Measurements from ENCODE around the gene NOTUM.

NOTUM gene

DNA sequence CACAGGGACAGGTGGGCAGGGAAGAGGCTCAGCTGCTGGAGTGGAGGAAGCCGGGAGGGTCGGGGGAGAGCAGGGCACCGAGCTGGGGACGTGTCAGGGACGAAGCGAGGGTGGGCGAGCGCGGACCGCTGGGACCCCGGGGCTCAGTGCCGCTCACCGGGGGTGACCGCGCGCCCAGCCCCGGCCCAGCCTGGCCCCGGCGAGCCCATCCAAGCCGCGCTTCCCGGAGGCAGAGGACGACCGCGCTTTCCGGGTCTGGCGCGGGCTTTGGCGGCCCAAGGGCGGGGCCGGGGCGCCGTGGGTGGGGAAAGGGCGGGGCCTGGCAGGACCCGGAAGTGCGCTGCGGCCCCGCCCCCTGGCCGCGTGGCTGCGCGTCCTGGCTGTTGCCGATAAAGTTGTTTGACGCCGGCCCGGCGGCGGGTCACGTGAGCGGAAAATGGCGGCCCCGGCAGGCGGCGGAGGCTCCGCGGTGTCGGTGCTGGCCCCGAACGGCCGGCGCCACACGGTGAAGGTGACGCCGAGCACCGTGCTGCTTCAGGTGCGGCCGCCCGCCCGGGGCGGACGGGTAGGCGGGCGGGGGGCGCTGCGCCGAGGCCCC, 16.3 kb upstream of the NOTUM start, which contains the start of gene ASPSCR1:
Gene ASPSCR1 (plus strand): TSS at position 419 of the 598 bp plus-strand sequence. CDS start 18 bp downstream, at position 437.
- peak; percentile 92 for DNase-seq

DNA sequence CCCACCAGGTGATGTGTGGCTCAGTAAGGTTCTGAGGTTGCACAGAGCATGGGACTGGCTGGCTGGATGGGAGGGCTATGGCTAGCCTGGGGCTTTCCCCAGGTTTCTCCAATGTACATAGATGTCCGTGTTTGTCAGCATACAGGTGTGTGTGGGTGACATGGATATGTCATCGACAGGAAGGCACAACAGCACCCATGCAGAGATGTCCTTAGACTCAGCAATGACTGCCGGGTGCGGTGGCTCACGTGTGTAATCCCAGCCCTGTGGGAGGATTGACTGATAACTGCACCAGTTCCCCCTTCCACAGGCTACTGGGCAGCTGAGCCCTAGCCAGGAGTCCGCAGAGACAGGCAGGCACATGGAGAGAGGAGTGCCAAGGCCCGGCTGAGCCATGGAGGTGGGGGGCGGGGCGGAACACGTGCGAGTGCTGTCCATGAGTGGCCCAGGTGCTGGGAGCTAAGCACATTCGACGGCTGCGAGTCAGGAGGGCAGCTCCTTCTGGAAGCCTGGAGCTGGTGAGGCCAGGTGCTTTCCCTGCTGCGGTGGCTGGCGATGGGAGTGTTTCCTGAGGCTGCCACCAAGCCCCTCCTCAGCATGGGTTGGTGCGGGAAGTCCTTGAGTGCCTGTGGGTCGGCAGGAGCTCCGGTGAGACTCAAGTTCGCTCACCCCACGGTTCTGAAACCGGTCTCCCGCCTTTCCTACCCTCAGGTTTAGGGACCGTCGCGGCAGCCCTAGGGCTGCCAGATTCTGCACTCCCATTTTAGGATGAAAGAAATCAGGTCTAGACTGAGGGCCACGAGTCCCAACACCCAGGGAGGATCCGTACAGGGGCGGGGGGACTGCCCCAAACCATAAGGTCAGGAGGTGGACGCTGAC, 15.6 kb upstream of the NOTUM start:
- DNase-seq = no peak

DNA sequence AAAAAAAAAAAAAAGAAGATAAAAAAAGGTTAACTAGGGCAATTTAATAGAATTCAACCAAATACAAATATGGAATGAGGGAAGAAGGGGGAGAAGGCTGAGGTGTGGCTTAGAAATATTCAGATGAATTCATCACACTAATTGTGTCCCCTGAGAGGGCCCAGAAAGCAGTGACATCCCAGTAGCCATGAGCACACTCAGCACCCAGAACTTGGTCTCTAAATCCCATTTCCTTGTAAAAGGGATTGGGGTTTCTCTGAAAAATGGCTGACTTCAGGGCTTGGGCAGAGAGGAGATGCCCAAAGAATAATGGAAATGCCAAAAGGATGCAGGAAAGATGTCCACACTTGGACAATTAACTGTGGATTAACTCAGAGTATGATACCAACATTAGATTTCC, 12.4 kb upstream of the NOTUM start:
- DNase-seq = no peak

DNA sequence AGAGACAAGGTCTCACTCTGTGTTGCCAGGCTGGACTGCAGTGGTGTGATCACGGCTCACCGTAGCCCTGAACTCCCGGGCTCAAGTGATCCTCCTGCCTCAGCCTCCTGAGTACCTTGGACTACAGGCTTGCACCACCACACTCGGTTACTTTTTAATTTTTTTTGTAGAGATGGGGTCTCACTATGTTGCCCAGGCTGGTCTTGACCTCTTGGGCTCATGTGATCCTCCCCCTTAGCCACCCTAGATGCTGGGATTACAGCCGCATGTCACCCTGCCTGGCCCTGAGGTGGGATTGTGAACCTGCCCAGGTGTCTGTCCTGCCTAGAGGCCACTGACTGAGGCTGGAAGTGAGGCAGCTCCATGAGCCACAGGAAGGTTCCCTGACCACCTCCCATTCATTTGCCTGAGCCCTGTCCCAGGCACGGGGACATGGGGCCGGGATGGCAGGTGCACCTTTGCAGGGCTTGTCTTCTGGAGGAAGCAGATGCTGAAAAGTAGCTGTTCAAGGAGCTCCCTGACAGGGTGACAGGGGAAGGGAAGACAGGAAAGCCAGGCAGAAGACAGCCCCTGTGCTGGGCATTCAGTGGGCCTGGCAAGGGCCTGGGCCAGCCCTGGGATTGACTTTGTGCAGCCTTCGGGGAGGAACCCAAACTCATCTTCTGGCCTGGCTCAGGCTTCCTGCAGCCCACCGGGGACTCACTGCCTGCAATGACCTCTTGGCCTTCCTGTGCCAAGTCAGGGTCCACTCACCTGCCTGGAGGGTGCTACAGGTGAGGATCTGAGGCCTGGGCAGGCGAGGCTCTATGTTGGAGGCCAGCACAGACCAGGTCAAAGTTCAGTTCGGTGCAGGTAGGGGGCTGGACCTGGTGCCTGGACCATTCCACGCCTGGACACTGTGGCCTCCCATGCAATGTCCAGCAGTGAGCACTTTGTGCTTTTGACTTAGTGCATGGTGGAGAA, 8.1 kb upstream of the NOTUM start:
- no peak for DNase-seq

DNA sequence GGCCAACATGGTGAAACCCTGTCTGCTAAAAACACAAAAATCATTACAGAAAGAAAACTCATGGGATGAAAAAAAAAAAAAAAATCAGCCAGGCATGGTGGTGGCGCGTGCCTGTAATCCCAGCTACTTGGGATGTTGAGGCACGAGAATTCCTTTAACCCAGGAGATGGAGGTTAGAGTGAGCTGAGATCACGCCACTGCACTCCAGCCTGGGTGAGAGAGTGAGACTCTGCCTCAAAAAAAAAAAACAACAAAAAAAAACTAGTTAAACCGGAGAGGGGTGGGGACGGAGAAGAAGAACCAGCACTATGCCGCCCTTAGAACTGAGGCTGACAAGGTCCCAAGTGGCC, 7.4 kb upstream of the NOTUM start:
- no peak for DNase-seq

DNA sequence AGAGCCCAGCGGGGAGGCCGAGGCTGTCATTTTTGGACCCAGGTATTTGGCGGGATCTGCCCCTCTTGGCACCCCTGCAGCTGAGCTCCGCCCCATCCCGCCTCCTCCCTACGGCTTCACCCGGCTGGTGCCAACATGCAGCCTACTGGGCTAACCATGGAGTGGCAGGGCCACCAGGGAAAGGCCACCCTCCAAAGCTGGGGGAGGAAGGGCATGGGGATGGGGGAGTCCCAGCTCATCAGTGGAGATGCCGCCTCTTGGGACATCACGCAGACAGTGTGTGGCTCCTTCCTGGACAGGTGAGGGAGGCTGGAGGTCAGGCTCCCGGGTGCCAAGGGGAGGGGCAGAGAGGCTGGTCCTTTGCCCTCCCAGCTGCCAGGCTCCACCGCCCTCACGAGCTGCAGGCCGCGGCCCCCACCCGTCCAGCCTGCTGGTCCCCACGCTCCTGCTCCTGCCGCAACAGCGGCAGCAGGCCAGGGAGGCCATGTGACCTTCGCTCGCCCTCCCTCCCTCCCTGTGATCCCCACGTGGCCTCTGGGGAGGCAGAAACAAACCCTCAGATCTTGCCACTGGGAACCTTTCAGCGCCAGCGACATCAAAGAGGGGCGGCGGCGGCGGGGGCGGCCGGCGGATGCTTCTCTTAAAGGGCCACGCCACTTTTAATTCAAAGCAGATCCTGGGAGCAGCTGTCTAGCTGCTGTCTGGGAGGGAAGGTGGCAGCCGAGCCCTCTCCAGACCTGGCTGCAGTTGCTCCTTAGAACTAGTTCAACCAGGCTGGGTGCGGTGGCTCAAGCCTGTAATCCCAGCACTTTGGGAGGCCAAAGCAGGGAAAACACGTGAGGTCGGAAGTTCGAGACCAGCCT, 6.8 kb upstream of the NOTUM start:
- DNase-seq = peak; percentile 64

DNA sequence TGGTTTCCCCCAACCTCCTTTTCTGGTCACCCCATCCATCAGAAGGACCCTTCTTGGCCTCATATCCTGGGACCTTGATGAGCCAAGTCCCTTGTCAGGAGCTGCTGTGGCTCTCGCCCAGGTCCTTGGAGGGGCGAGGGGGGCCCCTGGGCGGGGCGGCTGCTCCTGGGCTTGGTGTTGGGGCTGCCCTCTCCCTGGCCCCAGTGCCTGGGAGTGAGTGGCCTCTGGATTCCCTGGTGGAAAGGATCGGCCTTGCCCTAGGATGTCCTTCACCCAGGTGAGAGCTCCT, 6.2 kb upstream of the NOTUM start:
- no peak for DNase-seq

DNA sequence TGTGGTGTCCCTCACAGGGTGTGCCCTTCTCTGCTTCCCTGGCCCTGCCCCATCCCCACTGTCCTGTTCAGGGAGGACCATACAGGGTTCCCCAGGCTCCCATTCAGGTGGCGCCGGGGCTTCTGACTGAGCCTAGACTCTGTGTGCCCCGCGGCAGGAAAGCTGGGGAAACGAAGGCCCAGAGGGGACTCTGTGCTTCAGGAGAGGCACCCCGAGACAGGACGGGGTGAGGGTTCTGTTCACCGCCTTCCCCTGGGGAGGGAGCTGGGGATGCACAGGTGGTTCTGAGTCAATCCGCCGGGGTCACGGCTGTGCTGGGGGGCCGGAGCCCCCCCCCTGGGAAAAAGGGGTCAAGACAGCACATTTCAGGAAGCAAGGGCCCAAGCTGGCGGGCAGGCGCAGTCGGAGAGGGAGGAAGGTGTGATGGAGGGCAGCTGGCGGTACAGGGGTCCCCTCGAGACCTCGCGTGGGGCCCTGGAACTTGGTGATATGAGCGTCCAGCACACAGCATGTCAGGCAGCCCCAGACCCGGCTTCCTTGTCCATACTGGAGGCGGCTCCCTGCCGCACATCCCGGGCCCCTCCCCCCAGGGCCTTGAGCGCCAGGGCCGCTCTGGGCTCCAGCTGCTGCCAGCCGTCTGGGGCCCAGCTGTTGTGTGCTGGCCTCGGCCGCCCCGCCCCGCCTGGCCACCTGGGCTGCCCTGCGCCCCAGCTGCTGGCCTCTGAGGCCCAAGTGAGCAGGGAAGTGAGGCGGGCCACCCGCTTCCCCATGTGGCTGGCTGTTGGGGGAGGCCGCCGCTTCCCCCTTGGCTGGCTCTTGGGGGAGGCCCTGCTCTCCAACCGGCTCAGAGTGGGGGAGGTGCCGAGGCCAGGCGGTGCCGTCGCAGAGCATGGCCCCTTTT, 5.6 kb upstream of the NOTUM start:
- peak; percentile 44 for DNase-seq

DNA sequence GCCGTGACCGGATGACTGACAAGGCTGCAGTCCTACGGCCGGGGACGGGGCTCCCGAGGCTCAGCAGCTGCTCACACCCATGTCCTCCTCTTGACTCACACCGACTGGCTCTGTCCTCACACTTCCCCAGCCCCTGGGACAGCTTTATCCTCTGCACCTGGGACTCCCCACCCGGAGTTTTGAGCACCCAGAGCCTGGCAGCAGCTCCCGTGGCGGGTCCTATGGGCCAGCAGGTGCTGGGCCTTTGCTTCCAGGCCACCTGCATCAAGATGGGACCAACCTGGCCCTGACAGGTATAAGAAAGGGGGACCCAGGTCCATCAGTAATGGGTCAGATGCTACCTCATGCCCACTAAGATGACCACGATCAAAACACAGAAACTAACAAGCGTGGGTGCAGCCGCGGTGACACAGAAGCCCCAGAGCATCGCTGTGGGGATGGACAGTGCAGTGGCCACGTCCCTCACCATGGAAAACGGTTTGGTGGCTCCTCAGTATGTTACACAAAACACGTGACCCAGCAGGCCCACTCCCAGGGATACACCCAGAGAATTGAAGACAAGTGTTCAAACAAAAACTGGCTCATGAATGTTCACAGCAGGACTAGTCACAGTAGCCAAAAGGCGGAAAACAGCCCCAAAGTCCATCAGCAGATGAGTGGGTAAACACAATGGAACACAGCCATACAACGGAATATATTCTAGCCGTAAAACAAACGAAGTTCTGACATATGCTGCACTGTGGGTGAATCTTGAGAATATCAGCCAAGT, 3.3 kb upstream of the NOTUM start:
- DNase-seq = no peak

DNA sequence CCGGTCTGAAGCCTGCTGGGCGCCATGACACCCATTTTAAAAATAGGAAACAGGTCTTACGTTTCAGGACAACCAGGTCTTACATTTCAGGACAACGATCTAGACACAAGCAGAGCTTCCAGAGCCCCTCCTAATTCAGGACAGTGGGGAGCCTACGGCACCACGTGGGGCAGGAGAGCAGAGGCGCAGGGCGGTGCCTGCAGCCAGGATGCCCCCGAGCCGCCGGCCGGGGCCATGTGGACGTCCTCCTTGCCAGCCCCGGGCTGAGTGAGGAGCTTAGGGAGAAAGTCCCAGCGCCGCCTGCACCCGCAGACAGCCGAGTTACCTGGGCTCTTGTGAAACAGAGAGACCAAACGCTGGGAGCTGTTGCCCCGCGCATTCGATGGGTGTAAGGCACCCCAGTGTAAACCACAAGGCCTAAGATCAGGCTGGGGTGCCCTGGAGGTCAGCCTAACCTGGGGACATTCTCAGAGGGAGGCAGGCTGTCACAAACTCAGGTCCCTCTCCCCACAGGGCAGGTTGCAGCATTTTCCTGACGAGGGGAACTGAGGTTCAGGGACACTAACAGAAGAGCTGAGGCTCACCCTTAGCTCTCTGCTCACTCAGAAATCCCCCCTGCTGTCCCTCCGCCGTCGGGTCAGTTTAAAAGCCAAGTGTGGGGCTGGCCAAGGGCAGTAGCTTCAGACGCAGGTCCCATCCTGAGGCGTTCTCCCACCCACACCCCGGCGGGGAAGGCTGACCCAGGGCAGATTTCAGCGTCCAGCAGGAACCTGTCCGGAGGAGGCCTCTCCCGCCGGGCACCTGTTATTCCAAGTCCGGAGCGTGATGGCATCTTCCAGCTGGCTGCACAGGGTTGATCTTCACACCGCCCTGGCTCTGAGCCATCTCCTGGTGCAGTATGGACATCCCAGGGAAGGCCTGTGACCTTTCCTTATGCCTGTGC, 1.8 kb upstream of the NOTUM start:
- DNase-seq = no peak

DNA sequence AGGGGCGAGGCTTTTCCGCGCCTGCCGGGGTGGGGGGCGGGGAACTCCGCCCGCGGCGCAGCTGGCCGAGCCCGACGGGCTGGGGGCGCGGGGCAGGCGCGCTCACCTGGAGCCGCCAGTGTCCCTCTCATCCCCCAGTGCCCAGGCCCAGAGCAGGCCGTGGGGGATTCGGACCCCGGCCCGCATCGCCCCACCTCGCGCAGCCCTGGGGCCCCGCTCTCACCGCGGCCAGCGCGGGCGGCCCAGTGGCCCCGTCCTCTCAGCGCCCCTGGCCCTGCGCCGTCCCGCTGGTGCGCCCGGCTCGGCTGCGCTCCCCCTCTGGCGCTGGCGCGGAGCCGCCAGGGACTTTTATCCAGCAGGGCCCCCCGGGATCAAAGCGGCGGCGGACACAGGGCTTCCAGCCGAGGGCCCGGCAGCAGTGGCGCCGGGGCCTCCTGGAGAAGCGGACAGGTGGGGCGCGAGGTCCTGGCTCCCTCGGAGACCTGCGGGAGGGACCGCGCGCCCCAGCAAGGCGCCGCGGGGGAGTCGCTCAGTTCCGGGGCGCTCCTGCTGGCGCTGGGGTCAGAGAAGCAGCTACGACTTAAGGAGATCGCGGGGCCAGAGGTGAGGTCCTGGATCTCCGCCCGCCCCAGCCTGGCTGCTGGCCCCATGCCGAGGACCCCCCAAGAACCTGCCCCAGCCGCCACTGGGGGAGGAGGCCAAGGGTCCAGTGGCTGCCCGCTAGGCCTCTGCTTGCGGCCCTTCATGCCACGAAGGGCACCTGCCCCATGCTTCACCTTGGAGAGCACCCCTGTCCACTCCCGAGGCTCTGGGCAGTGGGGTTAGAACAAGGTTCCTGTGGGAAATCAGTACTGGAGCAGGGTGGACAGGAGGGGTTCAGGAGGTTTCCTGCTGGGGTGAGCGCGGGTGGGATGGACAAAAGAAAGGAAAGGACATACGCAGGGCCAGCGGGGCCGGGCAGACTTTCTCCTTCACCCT, 823 bp upstream of the NOTUM start:
- DNase-seq = no peak

DNA sequence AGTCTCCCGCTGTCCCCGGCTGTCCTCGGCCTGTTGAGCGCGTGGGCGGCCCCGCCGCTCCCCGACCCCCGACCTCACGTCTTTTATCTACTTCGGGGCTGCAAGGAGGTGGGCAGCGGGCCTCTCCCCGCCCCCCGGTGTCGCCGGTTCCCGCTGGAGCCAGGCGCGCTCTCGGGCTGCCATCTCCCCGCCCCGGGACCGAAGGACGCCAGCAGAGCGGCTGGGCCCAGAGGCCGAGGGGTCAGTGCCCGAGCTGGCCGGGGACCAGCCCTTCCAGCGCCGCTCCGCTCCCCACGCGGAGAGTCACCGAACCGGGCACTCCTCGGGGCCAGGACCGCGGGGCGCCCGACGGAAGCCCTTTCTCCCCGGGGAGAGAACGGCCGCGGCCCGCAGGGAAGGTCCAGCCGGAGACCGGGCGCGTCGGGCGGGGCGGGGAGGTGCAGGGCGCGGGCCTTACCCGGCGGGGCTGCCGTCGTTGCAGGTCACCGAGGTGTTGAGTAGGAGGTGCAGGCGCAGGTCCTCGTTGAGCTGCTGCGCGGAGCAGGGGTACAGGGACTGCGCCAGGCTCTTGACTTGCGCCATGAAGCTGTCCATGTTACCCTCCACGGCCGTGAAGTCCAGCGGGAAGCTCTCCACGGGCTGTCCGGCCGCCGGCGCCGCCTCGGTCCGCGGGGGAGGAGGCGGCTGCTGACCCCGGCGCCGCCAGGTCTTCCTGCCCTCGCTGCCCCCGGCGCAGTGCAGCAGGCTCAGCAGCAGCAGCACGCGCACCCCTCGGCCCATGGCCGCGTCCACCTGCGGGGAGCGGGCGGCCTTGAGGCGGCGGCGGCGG, 643 bp downstream of the NOTUM start:
- no peak for DNase-seq

DNA sequence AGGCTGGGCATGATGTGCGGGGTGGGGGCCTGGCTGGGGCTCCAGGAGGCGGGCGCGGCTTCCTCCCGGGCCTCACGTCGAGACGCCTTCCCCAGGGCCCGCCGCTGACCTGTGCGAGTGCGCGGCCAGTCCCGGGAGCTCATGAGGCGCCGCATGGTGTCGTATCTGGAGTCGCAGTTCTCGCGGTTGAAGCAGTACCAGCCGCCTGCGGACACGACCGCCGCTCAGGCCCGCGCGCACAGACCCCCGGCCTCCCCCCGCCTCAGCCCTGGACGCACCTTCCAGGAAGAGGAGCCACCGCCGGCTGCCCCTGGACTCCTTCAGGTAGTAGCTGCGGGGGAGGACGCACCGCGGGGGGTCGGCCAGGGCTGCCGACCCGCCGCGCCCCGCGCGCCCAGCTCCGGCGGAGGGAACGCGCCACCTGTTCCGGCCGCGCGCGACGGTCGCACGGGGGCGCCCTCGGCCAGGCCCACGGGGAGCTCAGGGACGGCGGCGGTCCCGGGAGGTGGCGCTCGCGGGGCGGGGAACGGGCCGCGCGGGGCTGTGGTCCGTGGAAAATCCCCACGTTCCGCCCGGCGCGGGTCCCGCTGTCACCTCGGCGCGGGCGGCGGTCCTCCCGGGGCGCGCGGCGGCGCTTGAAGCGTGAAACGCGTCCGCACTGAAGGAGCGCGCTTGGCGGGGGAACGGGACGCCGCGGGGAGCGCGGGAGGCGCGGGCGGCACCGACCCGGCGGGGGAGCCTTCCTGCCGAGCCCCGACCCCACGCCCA, 1.4 kb downstream of the NOTUM start:
- peak; percentile 36 for DNase-seq

DNA sequence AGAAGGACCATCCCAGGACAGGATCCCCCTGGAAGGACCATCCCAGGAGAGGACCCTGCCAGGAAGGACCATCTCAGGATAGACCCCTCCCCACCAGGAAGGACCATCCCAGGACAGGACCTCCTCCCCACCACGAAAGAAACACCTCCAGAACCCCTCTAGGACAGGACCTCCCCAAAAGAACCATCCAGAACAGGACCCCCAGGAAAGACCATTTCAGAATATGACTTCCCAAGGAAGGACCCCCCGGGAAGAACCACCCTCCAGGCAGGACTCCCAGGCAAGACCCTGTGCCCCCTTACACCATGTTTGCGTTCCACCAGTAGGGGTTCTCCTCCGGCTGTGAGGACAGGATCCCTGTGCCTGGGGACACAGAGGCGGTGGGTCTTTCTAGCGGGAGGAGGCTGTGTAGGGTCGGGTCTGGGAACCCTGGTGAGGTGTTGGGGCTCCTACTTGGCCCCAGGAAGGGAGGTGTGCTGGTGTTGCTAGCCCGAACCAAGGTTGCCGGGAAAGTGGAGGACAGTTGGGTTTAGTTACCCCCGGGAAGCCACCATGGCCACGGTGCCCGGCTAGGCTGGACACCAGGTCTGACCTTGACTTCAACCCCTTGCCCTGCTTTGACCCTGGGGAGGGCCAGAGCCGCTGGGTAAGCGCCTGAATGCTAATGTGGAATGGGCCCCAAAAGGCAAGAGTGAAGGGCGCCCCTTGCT, 2.2 kb downstream of the NOTUM start:
- no peak for DNase-seq

DNA sequence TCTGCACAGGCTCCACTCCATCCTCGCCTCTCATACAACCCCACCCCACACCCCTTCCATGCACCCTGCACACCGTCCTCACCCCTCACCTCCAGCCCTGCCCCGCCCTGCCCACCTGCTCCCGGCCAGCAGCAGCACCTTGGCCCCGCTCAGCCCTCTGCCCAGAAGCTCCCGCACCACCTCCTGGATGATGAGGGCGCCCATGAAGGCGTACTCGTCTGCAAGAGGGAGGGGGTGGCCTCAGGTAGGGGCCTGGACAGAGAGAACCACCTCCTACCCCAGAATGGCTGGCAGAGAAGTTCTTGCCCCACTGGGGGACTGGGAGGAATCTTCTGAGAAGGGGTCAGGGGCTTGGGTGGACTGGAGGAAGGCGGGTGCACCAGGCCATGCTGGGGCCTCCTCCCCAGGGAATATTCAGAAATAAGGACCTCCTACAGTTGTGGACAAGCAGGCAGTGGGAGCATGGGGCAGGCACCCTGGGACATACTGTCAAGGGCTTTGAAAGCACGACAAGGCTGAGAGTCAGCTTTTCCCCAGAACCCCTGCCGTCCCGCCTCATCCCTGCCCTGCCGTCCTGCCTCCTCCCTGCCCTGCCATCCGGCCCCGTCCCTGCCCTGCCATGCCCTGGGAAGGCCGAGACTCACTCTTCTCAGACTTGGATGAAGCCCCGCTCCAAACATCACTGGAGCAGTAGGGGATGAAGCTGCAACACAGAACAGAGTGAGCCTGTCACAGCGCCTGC, 3.1 kb downstream of the NOTUM start:
- DNase-seq = no peak
